NOMO-1 treated with DMSO at 0.1 percent for 48 hours (cell line): ENCODE results near the gene TAGLN2.

Experiments
- DNase-seq: peaks from one replicate; lab custom pipeline; 2025; ENCODE audit not compliant: unreplicated experiment; lab: John Stamatoyannopoulos, UW

Gene TAGLN2

DNA sequence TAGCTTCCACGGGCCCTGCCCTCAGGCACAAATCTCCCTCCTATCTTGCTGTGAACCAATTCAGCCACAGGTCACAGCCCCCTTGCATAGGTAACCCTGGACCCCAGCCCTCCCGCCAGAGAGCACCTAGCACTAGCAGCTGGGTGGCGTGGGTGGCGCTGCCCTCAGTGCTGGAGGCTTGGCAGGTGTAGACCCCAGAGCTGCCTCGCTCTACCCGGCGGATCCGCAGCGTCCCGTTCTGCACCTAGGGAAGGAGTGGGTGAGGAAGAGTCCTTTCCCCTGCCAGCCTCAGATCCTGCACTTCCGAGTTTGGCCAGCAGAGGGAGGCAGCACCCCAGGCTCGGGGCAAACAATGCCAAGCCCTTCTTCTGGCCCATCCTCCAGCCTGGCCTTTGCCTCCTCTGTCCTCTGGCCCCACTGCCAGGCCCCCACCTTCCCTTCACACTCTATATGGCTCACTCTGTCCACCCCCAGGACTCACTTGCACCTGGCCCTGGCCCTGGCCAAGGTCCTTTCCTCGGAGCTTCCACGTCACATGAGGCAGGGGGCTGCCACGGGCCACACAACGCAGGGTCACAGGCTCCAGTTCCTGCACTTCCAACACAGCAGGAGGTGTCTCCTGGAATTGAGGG is 11.1 kb upstream of the TAGLN2 start:
- peak; percentile 64 for DNase-seq

DNA sequence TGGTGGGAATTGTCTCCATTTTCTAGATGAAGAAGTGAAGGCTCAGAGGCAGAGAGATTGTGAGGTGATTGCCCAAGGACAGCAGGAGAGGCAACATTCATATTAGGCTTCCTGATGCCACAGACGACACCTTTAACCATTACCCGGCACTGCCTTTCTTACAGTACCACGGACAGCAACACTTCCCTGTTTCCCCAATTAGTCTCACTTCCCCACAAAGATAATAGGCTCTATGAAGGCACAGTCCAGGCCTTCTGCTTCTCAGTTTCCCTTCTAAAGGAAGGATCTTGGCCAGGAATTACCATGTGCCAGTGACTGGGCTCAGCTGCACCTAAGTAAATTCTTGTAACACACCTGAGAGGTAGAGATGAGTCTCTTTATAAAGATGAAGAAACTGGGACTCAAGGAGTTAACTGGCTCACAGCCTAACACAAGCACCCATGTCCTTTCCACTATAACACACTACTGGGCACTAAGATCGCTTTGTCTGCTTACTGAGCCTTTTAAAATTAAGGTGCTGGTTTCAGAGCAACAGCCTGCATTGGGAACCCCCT is 10.5 kb upstream of the TAGLN2 start:
- DNase-seq = peak; percentile 78

GRCh38 chr1:159935305-159935704 is 10.0 kb upstream of the TAGLN2 start:
- no peak for DNase-seq

- DNase-seq = no peak
These were observed 9.1 kb upstream of the TAGLN2 start for GRCh38 chr1:159934136-159935039.

GRCh38 chr1:159933347-159933746 is 8.0 kb upstream of the TAGLN2 start:
- DNase-seq = no peak

- no peak for DNase-seq
These were observed 7.3 kb upstream of the TAGLN2 start for GRCh38 chr1:159932296-159933285.

- DNase-seq = no peak
These were observed 6.5 kb upstream of the TAGLN2 start for GRCh38 chr1:159931795-159932173.

DNA sequence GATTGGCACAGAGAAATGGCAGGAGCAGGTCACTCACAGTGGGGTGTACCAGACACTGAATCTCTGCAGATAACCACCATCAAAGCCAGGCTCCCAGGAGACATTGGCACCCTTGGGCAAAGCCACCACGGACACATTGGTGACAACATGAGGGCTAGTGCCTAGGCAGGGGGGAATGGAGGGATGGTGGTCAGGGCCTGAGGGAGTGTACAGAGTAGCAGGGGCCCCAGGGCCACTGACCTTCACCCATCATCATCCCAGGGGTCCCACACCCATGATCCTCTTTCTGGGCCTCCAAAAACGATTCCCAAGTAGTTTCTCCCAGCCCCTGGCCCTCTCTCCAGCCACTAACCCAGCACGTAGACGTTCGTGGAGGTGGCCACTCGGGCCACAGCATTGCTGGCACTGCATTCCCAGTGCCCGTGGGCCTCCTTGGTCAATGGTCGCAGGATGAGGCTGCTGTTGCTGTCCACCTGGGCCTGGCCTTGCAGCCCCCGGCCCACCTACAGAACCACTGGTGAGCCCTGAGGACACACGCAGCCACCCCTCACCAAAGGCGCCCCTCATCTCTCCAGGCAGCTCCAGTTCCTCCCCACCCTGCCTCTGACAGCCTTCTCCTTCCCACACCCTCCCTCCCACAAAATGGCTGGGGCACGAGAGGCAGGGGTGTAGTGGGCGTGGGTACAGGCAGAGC is 5.9 kb upstream of the TAGLN2 start:
- no peak for DNase-seq

- no peak for DNase-seq
These were observed 5.3 kb upstream of the TAGLN2 start for GRCh38 chr1:159930634-159931033.

DNA sequence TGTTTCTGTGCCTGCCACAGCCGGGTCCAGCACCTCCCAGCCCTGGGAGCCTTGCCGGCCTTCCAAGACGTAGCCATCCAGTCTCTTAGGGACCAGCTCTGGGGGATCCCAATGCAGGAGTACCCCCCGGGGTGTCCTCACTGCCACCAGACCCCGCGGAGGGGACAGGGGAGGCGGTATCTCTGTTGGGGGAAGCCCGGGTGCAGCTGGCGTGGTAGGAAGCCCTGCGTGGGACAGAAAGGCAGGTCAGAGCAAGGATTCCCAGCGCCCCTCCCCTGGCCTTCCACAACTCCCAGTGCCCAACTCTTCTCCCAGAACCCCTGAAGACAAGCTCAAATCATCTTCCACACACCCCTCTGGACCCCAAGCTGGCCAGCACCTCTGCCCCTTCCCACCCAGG is 4.9 kb upstream of the TAGLN2 start:
- DNase-seq = no peak

DNA sequence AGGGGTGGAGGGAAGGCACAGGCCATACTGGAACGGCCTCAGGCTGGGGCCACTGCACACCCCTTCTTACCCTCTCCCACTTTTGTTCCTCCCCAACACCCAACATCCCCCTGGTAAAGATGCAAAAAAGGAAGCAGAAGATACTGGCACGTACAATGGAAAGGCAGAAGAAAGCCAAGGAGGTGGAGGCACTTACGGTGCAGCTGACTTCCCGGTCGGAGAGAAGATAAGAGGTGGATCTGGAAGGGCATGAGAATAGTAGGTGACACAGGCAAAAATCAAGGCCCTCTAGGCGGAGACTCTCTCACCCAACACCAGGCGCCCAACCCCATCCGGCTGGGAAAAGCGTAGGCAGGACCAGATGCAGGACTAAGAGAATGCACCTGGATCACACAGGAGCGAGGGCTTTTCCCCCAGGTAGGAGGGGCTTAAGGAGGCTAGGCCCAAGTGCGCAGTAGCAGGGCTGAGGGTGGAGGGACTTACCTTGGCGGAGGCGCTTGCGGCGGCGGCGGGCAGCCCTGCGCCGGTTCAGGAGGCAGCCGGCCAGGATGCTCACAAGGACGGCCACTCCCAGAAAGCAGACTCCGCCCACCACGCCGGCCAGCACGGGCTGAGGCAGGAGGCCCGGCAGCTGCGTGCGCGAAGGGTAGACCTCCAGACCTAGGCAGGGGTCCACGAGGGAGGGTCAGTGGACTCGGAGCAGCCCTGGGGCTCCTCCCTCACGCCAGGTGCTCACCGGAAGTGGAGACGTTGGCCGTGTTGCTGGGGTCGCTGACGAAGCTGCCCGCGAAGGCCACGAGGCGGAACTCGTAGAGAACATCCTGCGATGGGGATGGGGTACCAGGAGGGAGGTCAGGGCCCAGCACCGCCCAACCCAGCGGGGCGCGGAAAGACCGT is 4.1 kb upstream of the TAGLN2 start:
- no peak for DNase-seq

DNA sequence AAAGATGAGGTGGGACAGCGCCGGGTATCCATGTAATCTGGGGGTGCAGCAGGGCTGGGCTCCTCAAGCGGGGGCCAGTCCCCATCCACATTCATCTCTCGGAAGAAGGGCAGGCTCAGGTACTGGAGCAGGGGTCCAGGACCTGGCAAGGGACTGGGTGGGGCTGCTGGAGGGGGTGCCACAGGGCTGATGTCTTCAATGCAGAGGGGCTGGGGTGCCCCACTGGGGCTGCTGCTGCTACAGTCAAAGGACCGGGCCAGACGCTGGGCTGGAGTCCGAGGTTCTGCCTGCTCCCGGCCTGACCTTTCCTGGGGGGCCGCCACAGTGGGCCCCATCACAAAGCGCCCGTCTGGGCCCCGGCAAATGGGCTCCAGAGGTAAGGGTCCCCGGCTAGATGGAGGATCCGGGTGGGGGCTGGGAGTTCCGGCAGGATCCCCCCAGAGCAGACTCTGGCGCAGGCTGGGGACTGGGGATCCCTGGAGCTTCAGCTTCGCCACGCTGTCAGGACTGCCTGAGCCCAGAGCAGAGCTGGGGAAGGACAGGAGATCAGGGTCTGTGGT is 3.3 kb upstream of the TAGLN2 start:
- no peak for DNase-seq

GRCh38 chr1:159927849-159928431 is 2.6 kb upstream of the TAGLN2 start:
- DNase-seq = no peak

- DNase-seq = no peak
These were observed 2.0 kb upstream of the TAGLN2 start for GRCh38 chr1:159927211-159927848.

GRCh38 chr1:159925719-159926078 is 392 bp upstream of the TAGLN2 start:
- no peak for DNase-seq

DNA sequence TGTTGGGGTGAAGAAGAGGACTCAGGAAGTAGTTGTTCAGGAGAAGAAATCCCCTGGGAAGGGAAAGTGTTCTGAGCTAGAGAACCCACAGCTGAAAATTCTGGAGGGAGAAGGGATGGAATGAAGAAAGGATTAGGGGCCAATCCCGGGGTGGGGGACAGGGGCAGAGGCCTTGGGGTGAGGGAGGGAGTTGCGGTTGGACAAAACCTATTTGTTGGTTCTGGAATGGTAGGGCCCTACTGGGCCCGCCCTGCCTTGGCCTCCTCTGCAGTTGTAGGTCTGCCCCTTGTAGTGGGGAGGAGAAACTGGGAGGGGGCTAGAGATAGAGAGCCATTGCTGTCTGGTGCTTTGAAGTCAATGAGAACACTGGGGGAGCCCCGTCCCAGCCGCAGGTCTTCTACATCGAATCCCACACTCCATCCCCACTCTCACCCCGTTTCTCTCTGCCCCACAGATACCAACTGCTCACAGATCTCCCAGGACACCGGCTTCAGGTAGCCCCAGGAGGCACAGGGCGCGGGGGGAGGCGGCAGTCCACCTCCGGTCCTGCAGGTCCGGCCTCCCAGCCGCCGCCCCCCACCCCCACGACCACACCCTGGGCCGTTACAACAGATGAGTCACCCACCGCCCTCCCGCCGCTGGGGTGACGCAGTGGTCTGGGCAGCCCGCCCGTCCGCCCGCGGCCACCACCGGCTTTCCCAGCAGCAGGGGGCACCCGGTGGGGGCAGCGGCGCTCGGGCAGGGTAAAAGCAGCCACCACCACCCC is 1.1 kb downstream of the TAGLN2 start:
- DNase-seq = peak; percentile 61

DNA sequence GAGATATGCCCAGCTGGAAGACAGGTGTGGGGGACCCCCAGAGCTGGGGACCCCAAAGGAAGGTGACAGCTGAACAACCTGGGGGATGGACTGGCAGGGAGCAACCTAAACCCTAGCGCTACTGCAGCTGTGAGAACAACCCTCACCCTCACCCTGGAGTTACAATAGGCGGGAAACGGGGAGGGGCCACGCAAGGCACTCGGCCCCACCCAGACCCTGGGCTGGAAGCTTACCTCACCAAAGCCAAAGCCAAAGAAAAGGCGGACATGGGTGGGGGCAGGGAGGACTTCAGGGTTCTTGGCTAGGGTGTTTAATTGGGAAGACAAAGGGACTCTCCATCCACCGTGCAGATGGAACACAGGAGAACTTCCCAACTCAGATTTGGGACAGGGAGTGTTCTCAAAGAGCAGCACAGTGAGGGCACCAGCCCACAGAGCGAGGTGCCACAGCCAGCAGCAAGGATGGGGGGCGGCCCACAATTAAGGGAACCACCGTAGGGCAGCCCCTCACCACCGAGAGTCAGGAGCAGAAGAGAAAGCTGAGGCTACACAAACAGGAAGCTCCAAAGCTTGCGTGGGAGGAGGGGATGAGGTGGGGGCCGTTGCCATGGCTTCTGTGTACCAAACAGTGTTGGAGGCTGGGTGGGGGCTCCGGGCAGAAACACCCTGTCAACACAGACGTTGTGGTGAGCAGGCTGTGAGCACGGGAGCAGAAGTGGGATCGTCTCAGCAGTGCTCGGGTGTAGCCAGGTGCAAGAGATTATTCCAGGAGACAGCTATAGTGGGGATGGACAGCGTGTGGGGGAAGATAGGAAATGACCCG is 1.9 kb downstream of the TAGLN2 start:
- peak; percentile 64 for DNase-seq
